Thymus (tissue), 11 donors: ENCODE data around the gene RABL6. TPM values are rescaled to one million over a fixed set of nuclear protein-coding genes. Genes with fewer than 3 reads are reported as not detected.
A peak's percentile ranks its signal among the peaks of the same experiment; 100 is the strongest.

Experiments
- DNase-seq, 9 donors: peaks; one replicate each; pipeline ENCODE4 v3.0.0-alpha.2; 2013; ENCODE audit warnings: low spot score in 9 of 9, low read depth in 6 of 9, missing footprints in 1 of 9
- H3K27ac ChIP-seq, 2 donors: one replicate each; pipeline ENCODE4 v1.5.1; 2013; ENCODE audit warnings: control low read depth in 1 of 2, low read depth in 1 of 2, low read length in 1 of 2, mild to moderate bottlenecking in 1 of 2, moderate library complexity in 1 of 2
- H3K27me3 ChIP-seq, 2 donors: one replicate each; pipeline ENCODE4 v1.5.1; 2013; ENCODE audit warnings: low read length in 1 of 2; ENCODE audit not compliant: control insufficient read depth in 2 of 2, insufficient read depth in 1 of 2
- H3K36me3 ChIP-seq, 2 donors: one replicate each; pipeline ENCODE4 v1.5.1; 2013; ENCODE audit warnings: low read length in 1 of 2, mild to moderate bottlenecking in 1 of 2, moderate library complexity in 1 of 2; ENCODE audit not compliant: control insufficient read depth in 2 of 2, insufficient read depth in 2 of 2
- H3K4me1 ChIP-seq, 2 donors: one replicate each; pipeline ENCODE4 v1.5.1; 2013; ENCODE audit warnings: low read length in 2 of 2; ENCODE audit not compliant: control insufficient read depth in 2 of 2, insufficient read depth in 2 of 2
- H3K4me3 ChIP-seq, 2 donors: one replicate each; pipeline ENCODE4 v1.5.1; 2013; ENCODE audit warnings: low read length in 2 of 2, control low read depth in 1 of 2, mild to moderate bottlenecking in 1 of 2
- H3K9me3 ChIP-seq, 2 donors: one replicate each; pipeline ENCODE4 v1.5.1; 2013; ENCODE audit warnings: low read length in 1 of 2, mild to moderate bottlenecking in 1 of 2; ENCODE audit not compliant: control insufficient read depth in 2 of 2, insufficient read depth in 1 of 2
- WGBS: extraction: QIAGEN DNeasy Blood & Tissue Kit; methylation state at CpG from one replicate; pipeline ENCODE4 v1.1.7; 2013; 5-methylcytosine and 5-hydroxymethylcytosine counted together
- polyA plus RNA-seq: library from polyadenylated mRNA; stranded (reverse); fragments of 200-250 nt; gene quantifications from one replicate; pipeline ENCODE4 v1.2.3, GENCODE V29; 2013
- total RNA-seq: library from RNA; stranded (reverse); fragments of 120-200 nt; gene quantifications from one replicate; pipeline ENCODE4 v1.2.4, GENCODE V29; 2013
- donor health status: healthy.

The RABL6 gene
- total and polyA plus RNA-seq, 2 donors: 43.4 to 55.1 TPM

DNA sequence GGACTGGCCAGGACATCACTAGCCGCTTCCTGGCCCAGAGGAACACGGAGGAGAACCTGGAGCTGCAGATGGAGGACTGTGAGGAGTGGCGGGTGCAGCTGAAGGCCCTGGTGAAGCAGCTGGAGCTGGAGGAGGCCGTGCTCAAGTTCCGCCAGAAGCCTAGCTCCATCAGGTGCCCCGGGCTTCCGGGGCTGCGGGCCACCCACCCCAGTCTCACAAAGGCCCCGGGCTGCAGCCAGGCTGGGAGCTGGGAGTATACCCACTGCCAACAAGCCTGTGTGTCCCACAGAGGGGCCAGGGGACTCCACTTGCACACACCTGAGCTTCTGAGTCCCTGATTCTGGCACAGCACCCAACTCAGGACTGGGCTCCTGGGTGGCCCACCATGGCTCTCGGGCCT, 1.7 kb upstream of the RABL6 start:
- H3K9me3 ChIP-seq: no peaks in the 10 kb centered on the region
- peaks cover 17 to 33% of the 10 kb centered on the region in 2 donors for H3K4me1 ChIP-seq
- no peak for DNase-seq
- H3K36me3 ChIP-seq: peaks cover 10 to 12% of the 10 kb centered on the region in 2 donors
- no peak overlapping the region for H3K27ac ChIP-seq
- peaks cover 0 to 8% of the 10 kb centered on the region in 2 donors for H3K27me3 ChIP-seq
- no peak overlapping the region for H3K4me3 ChIP-seq
- 95% methylated on average over 10 of the region's 10 CpGs for WGBS

DNA sequence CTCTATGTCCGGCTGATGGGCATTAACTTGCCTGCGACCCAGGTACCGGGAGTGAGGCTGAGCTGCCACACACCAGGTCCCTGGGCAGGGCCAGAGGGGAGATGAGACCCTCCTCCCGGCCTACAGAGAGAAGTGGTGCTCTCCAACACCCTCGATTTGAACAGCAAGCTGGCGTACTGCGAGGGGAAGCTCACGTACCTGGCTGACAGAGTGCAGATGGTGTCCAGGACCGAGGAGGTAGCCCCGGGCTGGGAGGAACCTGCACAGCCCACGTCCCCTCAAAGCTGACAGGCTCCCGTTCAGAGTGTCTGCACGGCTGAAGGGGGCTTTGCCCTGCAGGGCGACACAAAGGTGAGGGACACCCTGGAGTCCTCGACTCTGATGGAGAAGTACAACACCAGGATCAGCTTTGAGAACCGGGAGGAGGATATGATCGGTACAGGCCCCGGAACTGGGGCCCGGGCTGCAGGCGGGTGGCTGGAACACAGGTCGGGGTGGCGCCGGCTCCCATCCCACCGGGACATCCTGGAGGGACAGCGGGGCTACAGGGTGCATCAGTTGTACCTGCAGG, 1.0 kb upstream of the RABL6 start:
- no peak overlapping the region for H3K27ac ChIP-seq
- DNase-seq: no peak
- WGBS: 91% methylated on average over 25 of the region's 25 CpGs

DNA sequence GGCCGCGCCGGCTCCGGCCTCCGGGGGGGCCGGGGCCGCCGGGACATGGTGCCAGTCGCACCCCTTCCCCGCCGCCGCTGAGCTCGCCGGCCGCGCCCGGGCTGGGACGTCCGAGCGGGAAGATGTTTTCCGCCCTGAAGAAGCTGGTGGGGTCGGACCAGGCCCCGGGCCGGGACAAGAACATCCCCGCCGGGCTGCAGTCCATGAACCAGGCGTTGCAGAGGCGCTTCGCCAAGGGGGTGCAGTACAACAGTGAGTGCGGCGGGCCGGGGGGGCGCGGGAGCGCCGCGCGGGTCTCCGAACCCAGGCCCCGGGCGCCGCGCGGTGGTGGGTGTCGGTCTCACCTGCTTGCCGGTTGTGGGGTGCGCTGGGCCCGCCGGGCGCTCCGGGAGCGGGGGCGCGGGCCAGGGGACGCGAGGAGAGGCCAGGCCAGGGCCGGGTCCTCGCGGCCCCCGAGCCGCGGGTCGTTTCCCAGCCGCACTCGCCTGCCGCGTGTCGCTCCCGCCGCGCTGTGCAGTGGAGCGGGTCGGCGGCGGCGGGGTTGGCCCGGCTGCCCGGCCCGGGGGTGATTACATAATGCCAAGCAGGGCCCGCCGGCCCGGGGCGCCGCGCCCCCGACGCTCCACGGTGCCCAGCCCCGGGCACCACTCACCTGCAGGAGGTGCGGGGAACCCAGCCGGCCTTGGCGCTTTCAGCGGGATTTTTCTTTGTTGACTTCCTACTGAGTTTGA, 492 bp downstream of the RABL6 start:
- WGBS: under 1% methylated on average over 93 of the region's 93 CpGs
- no peaks in the 10 kb centered on the region for H3K9me3 ChIP-seq
- peak overlapping the region in 1 of 2 donors; percentile 58 for H3K27ac ChIP-seq
- peak in 2 of 9 donors; percentile 60 to 69 for DNase-seq
- peaks cover 18 to 23% of the 10 kb centered on the region in 2 donors for H3K36me3 ChIP-seq
- no peaks in the 10 kb centered on the region for H3K27me3 ChIP-seq
- H3K4me3 ChIP-seq: peak overlapping the region; percentile 77 to 94
- peaks cover 16 to 26% of the 10 kb centered on the region in 2 donors for H3K4me1 ChIP-seq

More for the DNA sequence above, 1.0 kb upstream of the RABL6 start:
- peaks cover 0 to 5% of the 10 kb centered on the region in 2 donors for H3K27me3 ChIP-seq
- H3K36me3 ChIP-seq: peaks cover 11 to 16% of the 10 kb centered on the region in 2 donors
- peak overlapping the region; percentile 74 to 94 for H3K4me3 ChIP-seq
- H3K9me3 ChIP-seq: no peaks in the 10 kb centered on the region
- H3K4me1 ChIP-seq: peaks cover 16 to 26% of the 10 kb centered on the region in 2 donors

DNA sequence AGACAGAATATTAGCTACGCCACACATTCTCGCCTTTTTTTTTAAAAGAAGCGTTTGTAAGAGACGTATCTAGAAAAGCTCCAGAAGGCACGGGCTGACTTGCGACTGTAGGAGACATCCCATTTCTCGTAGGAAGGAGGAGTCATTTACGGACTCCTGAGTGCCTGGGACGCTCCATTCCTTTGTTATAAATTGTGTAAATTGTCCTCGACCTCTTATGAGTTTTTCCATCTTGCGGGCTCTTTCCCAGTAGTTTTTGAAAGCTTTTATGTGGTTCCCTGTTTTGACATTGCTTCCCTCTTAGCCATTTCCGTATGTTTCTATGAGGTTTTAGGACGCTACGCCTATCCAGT, 1.0 kb downstream of the RABL6 start:
- H3K4me1 ChIP-seq: peaks cover 16 to 26% of the 10 kb centered on the region in 2 donors

DNA sequence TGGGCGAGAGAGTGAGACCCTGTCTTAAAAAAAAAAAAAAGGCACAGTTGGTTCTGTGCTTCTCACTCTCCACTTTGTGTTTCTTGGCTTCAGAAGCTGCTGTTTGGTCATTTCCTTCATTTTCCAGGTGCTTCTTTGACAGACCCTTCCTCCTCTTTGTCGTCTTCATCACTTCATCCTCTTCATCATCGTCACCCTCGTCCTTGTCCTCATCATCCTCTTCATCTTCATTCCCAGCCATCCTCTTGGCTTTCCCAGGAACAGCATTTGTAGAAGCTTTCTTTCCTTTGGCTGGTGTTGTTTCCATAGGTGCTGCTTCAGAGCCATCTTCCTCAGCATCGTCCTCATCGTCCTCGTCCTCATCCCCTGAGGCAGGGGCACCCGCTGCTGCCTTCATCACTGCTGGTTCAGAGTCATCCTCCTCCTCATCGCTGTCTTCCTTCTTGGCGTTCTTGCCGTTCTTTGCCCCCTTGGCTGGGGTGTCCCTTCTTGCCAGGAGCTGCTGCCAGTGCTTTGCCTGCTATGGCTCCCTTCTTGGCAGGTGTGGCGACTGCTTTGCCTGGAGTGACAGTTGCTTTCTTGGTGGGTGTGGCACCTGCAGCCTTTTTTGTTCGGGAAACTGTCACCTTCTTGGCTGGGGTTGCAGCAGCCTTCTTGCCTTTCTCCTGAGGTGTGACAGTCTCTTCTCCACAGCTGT, 7.1 kb downstream of the RABL6 start:
- no peaks in the 10 kb centered on the region for H3K9me3 ChIP-seq
- no peaks in the 10 kb centered on the region for H3K27me3 ChIP-seq
- peaks cover 26 to 31% of the 10 kb centered on the region in 2 donors for H3K36me3 ChIP-seq
- H3K4me1 ChIP-seq: peaks cover 2 to 6% of the 10 kb centered on the region in 2 donors
- no peak for DNase-seq
- 96% methylated on average over 13 of the region's 13 CpGs for WGBS
- H3K4me3 ChIP-seq: no peak overlapping the region
- H3K27ac ChIP-seq: no peak overlapping the region

More for the DNA sequence above, 1.0 kb downstream of the RABL6 start:
- Histone ChIP-seq H3K9me3 (no peaks in the 10 kb centered on the region), H3K4me3 (peak overlapping the region; percentile 45 to 94), H3K36me3 (peaks cover 21 to 26% of the 10 kb centered on the region in 2 donors), H3K27ac (no peak overlapping the region), H3K27me3 (no peaks in the 10 kb centered on the region)
- WGBS: 11% methylated on average over 14 of the region's 14 CpGs
- DNase-seq: peak in 1 of 9 donors; percentile 28

DNA sequence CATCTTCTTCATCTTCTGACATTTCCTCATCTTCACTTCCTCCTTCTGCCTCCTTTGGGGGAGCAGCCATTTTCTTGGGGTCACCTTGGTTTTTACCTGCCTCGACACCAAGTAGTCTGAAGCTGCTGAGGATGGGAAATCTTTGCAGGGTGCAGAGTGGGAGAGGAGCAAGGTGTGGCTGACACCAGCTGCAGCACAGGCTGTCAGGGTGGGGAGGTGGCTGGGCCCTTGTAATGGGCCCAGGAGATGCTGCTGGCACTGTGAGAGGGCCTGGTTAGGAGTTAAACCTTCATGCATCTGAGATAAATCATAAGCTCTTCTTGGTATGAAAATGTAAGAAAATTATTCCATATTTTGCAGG, 7.7 kb downstream of the RABL6 start:
- Histone ChIP-seq H3K36me3 (peaks cover 25 to 28% of the 10 kb centered on the region in 2 donors), H3K9me3 (no peaks in the 10 kb centered on the region), H3K27ac (no peak overlapping the region), H3K27me3 (no peaks in the 10 kb centered on the region), H3K4me1 (peaks cover 0 to 3% of the 10 kb centered on the region in 2 donors), H3K4me3 (no peak overlapping the region)
- no peak for DNase-seq
- 50% methylated on average over 1 of the region's 1 CpG for WGBS

DNA sequence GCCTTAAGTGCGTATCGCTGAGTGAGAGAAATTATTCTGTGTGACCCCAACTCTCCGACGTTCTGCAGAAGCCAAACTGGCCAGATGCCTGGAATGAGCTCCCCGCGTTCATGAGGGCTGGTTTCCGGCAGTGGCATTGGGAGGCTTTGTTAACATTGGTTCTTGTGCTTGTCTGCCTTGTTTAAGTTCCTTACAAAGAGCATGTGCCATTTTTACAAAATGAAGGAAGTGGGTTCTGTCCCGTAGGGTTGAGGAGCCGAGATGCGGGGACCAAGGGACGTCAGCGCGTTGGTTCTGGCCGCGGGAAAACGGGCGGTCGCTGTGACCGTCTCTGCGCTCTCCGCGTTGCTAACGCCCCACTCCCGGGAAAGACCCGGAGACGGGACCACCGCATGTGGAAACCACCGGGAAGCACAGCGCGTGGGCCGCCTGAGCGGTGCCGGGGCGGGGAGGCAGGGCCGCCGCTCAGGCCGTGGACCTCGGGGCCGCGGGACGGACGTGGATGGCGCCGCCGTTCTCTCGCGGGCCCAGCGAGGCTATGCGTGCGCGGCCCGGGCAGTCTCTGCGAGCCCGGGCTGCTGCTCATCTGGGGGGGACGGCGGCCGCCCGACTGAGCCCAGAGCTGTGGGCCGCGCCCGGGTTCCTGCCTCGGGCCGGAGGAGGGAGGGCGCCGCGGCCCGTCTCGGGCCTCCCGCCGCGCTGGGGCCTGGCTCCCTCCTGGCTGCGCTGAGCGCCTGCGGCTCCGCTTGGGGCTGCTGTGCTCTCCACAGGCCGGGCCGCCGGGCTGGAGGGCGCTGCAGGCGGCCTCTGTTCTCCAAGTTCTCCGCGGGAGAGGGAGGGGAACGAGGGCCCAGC, 13.4 kb downstream of the RABL6 start:
- Histone ChIP-seq H3K27me3 (peaks cover 0 to 4% of the 10 kb centered on the region in 2 donors), H3K9me3 (peaks cover 0 to 2% of the 10 kb centered on the region in 2 donors), H3K36me3 (peaks cover 36 to 43% of the 10 kb centered on the region in 2 donors), H3K4me3 (no peak overlapping the region), H3K4me1 (peaks cover 0 to 4% of the 10 kb centered on the region in 2 donors), H3K27ac (no peak overlapping the region)
- WGBS: 56% methylated on average over 83 of the region's 83 CpGs
- DNase-seq: no peak

DNA sequence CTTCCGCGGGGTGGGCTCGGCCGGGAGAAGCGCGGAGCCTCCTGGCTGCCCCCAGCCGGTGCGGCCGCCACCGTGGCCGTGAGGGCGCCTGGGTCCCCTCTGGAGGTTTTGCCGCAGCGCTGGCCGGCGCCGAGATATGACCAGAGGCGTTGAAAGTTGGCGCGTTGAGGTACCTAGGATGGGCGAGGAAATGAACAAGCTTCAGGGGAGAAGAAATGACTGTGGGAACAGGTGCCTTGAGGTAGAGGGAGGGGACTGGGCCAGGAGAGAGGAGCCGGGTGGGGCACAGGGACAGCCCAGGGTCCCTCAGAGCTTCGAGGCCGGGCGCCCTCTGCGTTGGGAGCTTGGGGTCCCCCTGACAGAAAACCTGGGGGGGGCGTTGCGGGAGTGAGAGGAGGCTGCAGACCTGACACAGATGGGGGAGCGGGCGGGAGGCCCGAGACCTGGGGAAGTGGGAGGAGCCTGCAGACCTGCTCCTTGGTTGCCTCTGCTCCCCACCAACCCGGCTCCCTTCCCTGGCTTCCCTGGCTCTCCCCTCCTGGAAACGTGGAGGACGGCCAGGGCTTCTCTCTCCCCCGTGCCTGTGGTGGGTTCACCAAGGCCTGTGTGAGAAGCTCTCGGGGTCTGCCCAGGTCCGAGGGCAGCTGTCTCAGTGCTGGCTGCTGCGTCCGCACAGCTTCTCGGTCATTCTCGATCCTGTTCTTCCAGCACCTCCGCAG, 14.2 kb downstream of the RABL6 start:
- WGBS: 86% methylated on average over 42 of the region's 42 CpGs
- H3K27me3 ChIP-seq: peaks cover 0 to 4% of the 10 kb centered on the region in 2 donors
- DNase-seq: no peak
- peaks cover 40 to 47% of the 10 kb centered on the region in 2 donors for H3K36me3 ChIP-seq
- no peak overlapping the region for H3K27ac ChIP-seq
- H3K4me3 ChIP-seq: no peak overlapping the region
- peaks cover 0 to 4% of the 10 kb centered on the region in 2 donors for H3K4me1 ChIP-seq
- peaks cover 0 to 2% of the 10 kb centered on the region in 2 donors for H3K9me3 ChIP-seq
